Uterus (tissue), 4 donors: Measurements from ENCODE around the gene COX10. TPM values are rescaled to one million over a fixed set of nuclear protein-coding genes. Genes with fewer than 3 reads are reported as not detected.
"Not testable (repeated sequence)": the region's sequence is repeated elsewhere in the genome, so short reads cannot be mapped to it uniquely, and the experiment has no call there.

ENCODE experiments used
- DNase-seq, 2 donors: peaks; one replicate each; pipeline ENCODE4 v3.0.0-alpha.2; 2019 to 2020
- H3K27ac ChIP-seq, 2 donors: fragments of 200-600 bp; sonication (generic); 1 replicate in 1 of 2; 2 replicates in 1 of 2; pipeline ENCODE4 v1.5.1; 2016 to 2018
- H3K27me3 ChIP-seq, 2 donors: fragments of 200-600 bp; sonication (generic); one replicate each; pipeline ENCODE4 v1.5.1; 2018 to 2019; ENCODE audit warnings: control low read depth in 1 of 2
- H3K36me3 ChIP-seq, 2 donors: fragments of 200-600 bp; sonication (generic); one replicate each; pipeline ENCODE4 v1.5.1; 2019; ENCODE audit warnings: control low read depth in 1 of 2
- H3K4me1 ChIP-seq, 2 donors: fragments of 200-600 bp; sonication (generic); one replicate each; pipeline ENCODE4 v1.5.1; 2018 to 2019; ENCODE audit warnings: control low read depth in 1 of 2
- H3K4me3 ChIP-seq, 2 donors: fragments of 200-600 bp; sonication (generic); 1 replicate in 1 of 2; 2 replicates in 1 of 2; pipeline ENCODE4 v1.5.1; 2018 to 2019; ENCODE audit warnings: mild to moderate bottlenecking in 1 of 2
- H3K9me3 ChIP-seq, 2 donors: fragments of 200-600 bp; sonication (generic); one replicate each; pipeline ENCODE4 v1.5.1; 2019; ENCODE audit warnings: control low read depth in 1 of 2
- CTCF ChIP-seq, 4 experiments: fragments of 200-600 bp in 2 of 4; fragments of 450-650 bp in 2 of 4; sonication (generic) in 2 of 4; IDR thresholded peaks; one replicate each; pipeline ENCODE4 v1.5.1; 2016 to 2019; ENCODE audit warnings: antibody characterized with exemption in 4 of 4, mild to moderate bottlenecking in 2 of 4, moderate library complexity in 1 of 4
- POLR2A ChIP-seq, 2 donors: fragments of 450-650 bp; IDR thresholded peaks; one replicate each; pipeline ENCODE4 v1.6.1; 2016; ENCODE audit warnings: antibody characterized with exemption in 2 of 2, mild to moderate bottlenecking in 1 of 2, moderate library complexity in 1 of 2
- intact Hi-C: fragments of 100-400 bp; cut with DNase I; formaldehyde crosslinking; loops from one replicate; pipeline ENCODE4 v1.15.1; 2023; ENCODE audit warnings: low total_unique reads
- total RNA-seq, 4 donors: library from RNA; depleted of rRNA in 3 of 4; stranded (reverse); fragments of >200 nt in 3 of 4; gene quantifications; one replicate each; pipeline versions ENCODE4 v1.1.0 to v1.2.4, GENCODE V29; 2014 to 2023
- donor health status: DM: yes; HTN: yes; CAD: no.

COX10 gene
- total RNA-seq, 4 donors from 2014 or later: 3.2 to 23.4 (median 10.9) TPM

- Histone ChIP-seq H3K4me3 (no peak overlapping the region), H3K27ac (no peak overlapping the region), H3K4me1 (peaks cover 0 to 5% of the 10 kb centered on the region in 2 donors), H3K27me3 (no peaks in the 10 kb centered on the region), H3K9me3 (no peaks in the 10 kb centered on the region), H3K36me3 (no peaks in the 10 kb centered on the region)
- DNase-seq: no peak
- intact Hi-C loops: no loop called here
- TF ChIP-seq CTCF (IDR thresholded peaks at IDR 0.05): no peak
- no peak for TF ChIP-seq POLR2A (IDR thresholded peaks at IDR 0.05)
Measured at GRCh38 chr17:14153374-14153773, 84.1 kb downstream of the COX10 start.

GRCh38 chr17:14156689-14157088, 87.4 kb downstream of the COX10 start:
- Histone ChIP-seq H3K9me3 (no peaks in the 10 kb centered on the region), H3K4me3 (no peak overlapping the region), H3K4me1 (no peaks in the 10 kb centered on the region), H3K27me3 (no peaks in the 10 kb centered on the region), H3K36me3 (no peaks in the 10 kb centered on the region), H3K27ac (no peak overlapping the region)
- no peak for DNase-seq
- TF ChIP-seq POLR2A (IDR thresholded peaks at IDR 0.05) (no peak), CTCF (IDR thresholded peaks at IDR 0.05) (no peak)
- intact Hi-C loops: no loop called here

GRCh38 chr17:14157822-14158221, 88.5 kb downstream of the COX10 start:
- Histone ChIP-seq H3K4me3 (no peak overlapping the region), H3K4me1 (no peaks in the 10 kb centered on the region), H3K36me3 (no peaks in the 10 kb centered on the region), H3K27ac (no peak overlapping the region), H3K27me3 (no peaks in the 10 kb centered on the region), H3K9me3 (no peaks in the 10 kb centered on the region)
- no peak for TF ChIP-seq POLR2A (IDR thresholded peaks at IDR 0.05)
- no peak for DNase-seq
- intact Hi-C loops: no loop called here

GRCh38 chr17:14158707-14159106, 89.4 kb downstream of the COX10 start:
- no peaks in the 10 kb centered on the region for H3K36me3 ChIP-seq
- H3K27ac ChIP-seq: no peak overlapping the region
- no peak for DNase-seq
- TF ChIP-seq POLR2A (IDR thresholded peaks at IDR 0.05) (no peak), CTCF (IDR thresholded peaks at IDR 0.05) (no peak)
- no peak overlapping the region for H3K4me3 ChIP-seq
- intact Hi-C loops: no loop called here
- H3K4me1 ChIP-seq: no peaks in the 10 kb centered on the region
- H3K27me3 ChIP-seq: no peaks in the 10 kb centered on the region
- H3K9me3 ChIP-seq: no peaks in the 10 kb centered on the region

- no peaks in the 10 kb centered on the region for H3K36me3 ChIP-seq
- H3K27ac ChIP-seq: no peak overlapping the region
- no peak for TF ChIP-seq POLR2A (IDR thresholded peaks at IDR 0.05)
- TF ChIP-seq CTCF (IDR thresholded peaks at IDR 0.05): no peak
- H3K4me3 ChIP-seq: no peak overlapping the region
- no peaks in the 10 kb centered on the region for H3K9me3 ChIP-seq
- DNase-seq: no peak
- intact Hi-C loops: no loop called here
- H3K27me3 ChIP-seq: no peaks in the 10 kb centered on the region
- H3K4me1 ChIP-seq: no peaks in the 10 kb centered on the region
Measured at GRCh38 chr17:14161419-14161818, 92.1 kb downstream of the COX10 start.

GRCh38 chr17:14165616-14166015, 96.3 kb downstream of the COX10 start:
- no peaks in the 10 kb centered on the region for H3K9me3 ChIP-seq
- no peak for TF ChIP-seq POLR2A (IDR thresholded peaks at IDR 0.05)
- TF ChIP-seq CTCF (IDR thresholded peaks at IDR 0.05): no peak
- H3K4me1 ChIP-seq: no peaks in the 10 kb centered on the region
- no peak for DNase-seq
- no peaks in the 10 kb centered on the region for H3K27me3 ChIP-seq
- intact Hi-C loops: no loop called here
- H3K27ac ChIP-seq: no peak overlapping the region
- no peaks in the 10 kb centered on the region for H3K36me3 ChIP-seq
- no peak overlapping the region for H3K4me3 ChIP-seq

- H3K4me1 ChIP-seq, intact Hi-C loops, DNase-seq, H3K27me3 ChIP-seq, H3K27ac ChIP-seq, H3K4me3 ChIP-seq, H3K36me3 ChIP-seq, H3K9me3 ChIP-seq: not testable (repeated sequence)
Measured at GRCh38 chr17:14167831-14168230, 98.5 kb downstream of the COX10 start.
